ENCODE results near the gene WASF2.
"Not testable (repeated sequence)": the region's sequence is repeated elsewhere in the genome, so short reads cannot be mapped to it uniquely, and the experiment has no call there.

WASF2 gene

GRCh38 chr1:27521336-27521831 lies 31.4 kb upstream of the WASF2 start:
- DNase-seq = peak; percentile 29 to 48

GRCh38 chr1:27520651-27521050 lies 30.7 kb upstream of the WASF2 start:
- DNase-seq = no peak

DNA sequence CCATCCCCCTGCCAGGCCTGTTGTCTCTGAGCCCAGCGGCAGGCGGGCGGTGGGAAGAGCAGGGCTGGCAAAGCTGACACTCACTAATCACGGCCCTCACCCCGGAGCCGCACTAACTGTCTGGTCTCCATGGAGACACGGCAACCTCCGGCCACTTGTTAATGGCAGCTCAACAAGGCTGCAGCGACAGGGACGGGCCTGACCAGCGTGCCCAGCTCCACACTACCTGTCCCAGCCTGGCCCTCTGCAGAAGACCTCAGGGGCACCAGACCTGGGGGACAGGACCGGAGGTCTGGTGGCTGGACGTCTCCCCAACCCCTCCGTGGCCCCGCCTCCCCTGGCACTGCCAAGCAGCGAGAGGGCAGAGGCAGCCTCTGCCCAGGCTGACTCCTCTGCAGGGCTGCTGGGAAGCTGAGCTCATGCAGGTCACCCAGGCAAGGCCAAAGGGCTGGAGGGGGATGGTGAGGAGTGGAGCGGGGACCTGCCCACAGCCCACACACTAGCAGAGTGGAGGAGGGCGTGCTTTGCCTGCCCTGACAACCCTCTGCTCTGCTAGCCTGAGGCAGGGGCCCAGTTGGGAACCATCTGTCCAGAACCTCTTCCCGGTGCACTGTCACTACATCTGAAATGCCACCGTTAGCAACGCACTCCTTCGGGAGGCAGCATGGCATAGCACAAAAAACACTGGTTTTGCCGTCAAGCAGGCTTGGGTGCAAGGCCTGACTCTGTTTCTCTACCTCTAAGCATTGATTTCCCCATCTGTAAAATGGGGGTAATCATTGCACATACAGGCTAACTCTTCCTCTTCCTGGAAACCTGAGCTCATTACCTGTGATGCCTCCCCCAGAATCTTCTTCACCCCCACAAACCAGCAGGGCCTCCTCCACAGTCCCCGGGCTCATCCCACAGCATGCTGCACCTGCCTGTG lies 29.6 kb upstream of the WASF2 start:
- DNase-seq = no peak

DNA sequence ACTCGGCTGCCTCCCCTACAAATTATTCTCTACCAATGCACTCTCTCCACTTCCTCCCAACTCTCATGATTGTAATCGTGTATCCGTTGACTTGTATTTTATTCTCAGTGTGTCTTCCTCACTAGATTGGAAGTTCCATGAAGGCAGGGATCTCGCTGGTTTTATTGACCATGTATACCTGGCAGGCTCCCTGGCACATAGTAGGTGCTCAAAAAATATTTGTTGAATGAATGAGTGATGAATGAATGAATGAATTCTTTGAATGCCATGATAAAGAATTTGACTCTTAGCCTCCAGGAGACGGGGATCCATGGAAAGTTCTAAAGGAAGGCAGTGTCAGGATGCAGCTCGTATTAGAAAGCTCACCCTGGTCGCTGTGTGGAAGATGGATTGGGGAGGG lies 28.8 kb upstream of the WASF2 start:
- no peak for DNase-seq

DNA sequence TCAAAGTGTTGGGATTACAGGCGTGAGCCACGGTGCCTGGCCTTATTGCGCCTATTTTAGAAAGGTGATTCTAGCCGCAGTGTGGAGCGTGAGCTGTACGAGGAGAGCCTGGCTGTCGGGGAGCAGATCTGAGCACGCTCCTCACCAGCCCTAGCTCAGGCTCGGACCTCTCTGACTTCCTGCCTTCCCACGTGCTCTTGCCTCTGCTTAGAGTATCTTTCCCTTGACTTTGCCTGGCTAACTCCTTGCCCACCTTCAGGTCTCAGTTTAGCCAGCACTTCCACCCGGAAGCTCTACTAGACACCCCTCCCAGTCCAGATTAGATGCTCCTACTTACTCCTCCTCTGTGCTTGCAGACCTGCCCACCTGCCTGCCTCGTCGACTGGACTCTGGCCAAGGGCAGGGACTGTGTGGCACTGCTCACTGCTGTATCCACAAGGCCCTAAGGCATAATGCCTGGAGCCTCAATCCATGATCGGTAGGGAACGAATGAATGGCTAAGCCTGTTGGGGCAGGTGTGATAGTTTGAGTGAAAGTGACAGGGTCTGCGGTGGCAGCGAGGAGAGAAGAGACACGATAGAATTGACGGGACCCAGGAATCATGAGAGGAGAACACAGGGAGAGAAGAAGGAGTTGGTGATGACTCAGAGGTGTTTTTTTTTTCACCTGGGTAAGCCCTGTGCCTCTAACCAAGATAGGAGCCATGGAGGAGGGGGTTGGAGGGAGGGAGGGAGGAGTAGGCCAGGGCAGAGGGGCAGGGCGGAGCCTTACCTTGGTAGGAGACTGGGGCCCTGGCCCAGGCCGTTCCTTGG lies 28.1 kb upstream of the WASF2 start:
- DNase-seq = no peak

DNA sequence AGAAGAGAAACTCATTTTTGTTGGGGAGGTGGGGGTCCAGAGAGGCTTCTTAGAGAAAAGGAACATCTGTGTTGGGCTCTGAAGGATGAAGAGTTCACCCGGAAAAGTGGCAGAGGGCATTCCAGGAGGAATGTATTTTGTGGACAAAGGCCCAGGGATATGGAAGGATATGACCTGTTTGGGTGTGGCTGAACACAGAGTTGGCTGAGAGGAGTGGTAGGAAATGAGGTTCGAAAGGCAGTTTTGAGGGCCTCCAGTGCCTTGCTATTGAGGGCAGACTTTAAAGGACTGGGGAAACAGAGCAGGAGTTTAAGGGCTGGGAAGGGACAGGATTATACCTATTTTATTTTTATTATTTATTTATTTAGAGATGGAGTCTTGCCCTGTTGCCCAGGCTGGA lies 27.3 kb upstream of the WASF2 start:
- no peak for DNase-seq

- DNase-seq = no peak
Observed at GRCh38 chr1:27515626-27516025, 25.7 kb upstream of the WASF2 start.

GRCh38 chr1:27513958-27514357 lies 24.0 kb upstream of the WASF2 start:
- peak in 1 of 2 experiments; percentile 20 for DNase-seq

- DNase-seq = no peak
Observed at GRCh38 chr1:27513528-27513927, 23.6 kb upstream of the WASF2 start.

DNA sequence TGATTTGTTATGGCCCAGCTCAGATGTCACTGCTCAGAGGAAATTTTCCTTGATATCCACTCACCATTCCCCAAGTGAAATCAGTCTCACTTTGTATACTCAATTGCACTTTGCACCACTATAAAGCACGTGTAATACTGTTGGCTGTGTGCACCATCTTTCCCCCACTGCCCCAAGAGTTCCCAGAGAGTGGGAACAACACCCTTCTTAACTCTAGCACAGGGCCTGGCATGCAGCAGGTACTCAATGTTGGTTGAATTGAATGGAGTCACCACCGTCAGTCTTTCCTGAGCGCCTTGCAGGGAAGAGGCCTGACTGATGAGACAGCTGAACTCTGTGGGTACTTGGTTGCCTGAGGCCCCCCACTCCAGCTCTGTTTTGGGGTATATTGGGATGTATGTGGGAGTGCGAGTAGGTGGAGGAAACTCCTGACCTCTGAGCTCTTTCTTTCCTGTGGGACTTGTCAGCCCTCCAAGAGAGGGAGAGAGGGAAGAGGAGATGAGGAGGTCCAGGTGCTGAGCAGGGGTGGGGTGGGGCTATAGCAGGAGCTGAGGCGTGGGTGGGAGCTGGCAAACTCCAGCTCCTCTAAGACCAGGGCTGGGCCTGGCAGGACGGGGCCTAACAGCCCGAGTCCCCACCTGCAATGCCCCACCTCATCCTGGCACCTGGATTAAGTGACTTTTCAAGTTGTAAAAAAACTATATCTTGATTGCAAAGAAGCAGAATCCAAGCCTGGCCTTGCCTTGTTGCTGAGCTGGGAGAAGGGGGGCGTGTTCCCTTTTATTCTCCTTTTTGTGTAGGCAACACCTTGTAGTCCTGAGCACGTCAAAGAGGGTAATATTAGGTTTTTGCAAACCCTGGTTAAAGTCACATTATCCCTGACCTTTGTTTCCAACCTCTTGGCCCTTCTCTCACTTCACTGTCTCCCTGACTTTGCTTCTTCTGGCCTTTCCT lies 19.4 kb upstream of the WASF2 start:
- DNase-seq = no peak

DNA sequence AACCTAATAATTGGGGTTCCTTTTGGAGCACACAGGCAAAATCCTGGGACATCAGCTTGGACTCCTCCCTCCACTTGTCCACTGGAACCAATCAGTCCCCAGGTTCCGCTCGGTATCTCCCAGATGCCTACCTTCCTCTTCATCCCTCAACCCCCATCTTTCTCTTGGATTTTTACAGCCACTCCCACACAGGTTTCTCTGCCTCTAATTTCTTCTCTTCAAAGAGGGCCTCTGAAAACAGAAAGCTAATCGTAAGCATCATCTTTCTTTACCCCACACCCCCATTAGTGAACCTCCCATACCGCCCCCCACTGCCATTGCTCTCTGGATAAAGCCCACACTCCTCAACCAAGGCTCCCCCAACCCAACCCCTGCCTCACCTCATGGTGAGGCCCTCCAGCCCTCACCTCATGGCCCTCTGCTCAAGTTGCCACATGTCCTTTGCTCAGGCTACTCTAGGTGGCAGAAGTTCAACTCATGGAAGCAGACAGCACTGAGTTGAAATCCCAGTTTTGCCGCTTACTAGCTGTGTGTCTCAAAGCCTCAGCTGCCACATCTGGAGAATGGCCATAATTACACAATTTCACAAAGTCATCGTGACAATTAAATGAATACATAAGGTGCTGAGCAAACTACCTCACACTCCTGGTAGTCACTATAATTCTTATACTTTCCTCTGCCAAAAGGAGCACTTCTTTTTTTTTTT lies 18.1 kb upstream of the WASF2 start:
- DNase-seq = no peak

GRCh38 chr1:27506703-27507102 lies 16.7 kb upstream of the WASF2 start:
- DNase-seq = no peak

- no peak for DNase-seq
Observed at GRCh38 chr1:27505420-27505680, 15.4 kb upstream of the WASF2 start.

GRCh38 chr1:27504588-27505419 lies 14.8 kb upstream of the WASF2 start:
- no peak for DNase-seq

DNA sequence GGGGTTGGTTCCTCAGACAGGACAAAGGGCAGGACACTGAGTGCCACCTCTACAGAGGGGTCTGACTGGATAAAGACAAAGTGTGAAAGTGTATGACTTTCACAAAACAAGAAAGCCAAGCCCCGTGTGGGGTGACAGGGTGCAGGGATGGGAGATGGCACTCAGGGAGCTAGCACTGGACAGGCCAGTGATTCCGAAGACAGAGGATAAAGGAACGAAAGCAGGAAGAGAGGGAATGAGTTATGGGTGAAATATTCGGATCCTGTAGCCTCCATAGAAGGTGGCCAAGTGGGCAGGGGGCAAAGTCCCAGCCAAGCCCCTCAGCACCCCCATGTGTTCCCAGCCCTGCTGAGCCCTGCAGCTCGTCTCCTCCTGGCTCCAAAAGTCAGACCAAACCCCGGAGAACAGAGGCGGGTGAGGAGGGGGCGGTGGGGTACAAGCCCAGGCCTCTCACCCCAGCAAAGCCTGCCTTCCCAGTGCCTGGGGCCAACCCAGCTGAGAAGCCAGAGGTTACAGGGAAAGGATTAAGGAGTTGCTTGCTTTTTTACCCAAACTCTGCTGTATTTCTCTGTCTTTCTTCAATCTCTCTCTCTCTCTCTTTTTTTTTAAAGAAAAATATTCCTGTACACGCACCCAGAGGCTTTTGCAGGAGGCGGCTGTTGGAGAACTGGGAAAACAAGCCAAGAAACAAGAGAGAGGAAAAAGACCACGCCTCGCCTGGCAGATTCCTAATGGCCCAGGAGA lies 14.0 kb upstream of the WASF2 start:
- DNase-seq = no peak

- DNase-seq = no peak
Observed at GRCh38 chr1:27503033-27503432, 13.1 kb upstream of the WASF2 start.

GRCh38 chr1:27501159-27501558 lies 11.2 kb upstream of the WASF2 start:
- DNase-seq = not testable (repeated sequence)

GRCh38 chr1:27499142-27499541 lies 9.2 kb upstream of the WASF2 start:
- DNase-seq = no peak

- DNase-seq = no peak
Observed at GRCh38 chr1:27496604-27497155, 6.7 kb upstream of the WASF2 start.

DNA sequence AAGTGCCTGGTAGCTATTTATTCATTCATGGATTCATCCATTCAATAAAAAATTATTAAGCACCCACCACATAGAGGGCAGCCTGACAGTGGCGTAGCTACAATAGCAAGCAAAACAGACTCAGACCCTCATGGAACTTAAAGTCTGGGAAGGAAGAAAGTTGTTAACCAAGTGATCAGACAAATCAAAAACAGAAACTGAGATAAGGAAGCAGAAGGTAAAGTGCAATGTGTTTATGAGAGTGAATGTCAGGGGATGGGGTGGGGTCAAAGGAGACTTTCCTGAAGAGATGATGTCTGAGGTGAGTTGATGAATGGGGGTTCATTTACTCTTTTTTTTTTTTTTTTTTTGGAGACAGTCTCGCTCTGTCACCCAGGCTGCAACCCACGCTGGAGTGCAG lies 2.8 kb upstream of the WASF2 start:
- DNase-seq = no peak
